HepG2 (cell line): ENCODE data around the gene PGS1. TPM values are rescaled to one million over a fixed set of nuclear protein-coding genes. Genes with fewer than 3 reads are reported as not detected.

Experiments used
- AGO1 ChIP-seq: fragments of 200-400 bp; formaldehyde crosslinking; IDR thresholded peaks from 2 replicates; pipeline ENCODE4 v1.6.1; 2017; ENCODE audit warnings: mild to moderate bottlenecking, low read depth, low read length, moderate library complexity; ENCODE audit not compliant: poor library complexity, severe bottlenecking
- AHDC1 ChIP-seq: sonication (generic); formaldehyde crosslinking; IDR thresholded peaks from 2 replicates; pipeline ENCODE4 v1.5.1; 2020; ENCODE audit warnings: mild to moderate bottlenecking, missing genetic modification reagents, borderline replicate concordance
- ARHGAP35 ChIP-seq: sonication (generic); formaldehyde crosslinking; IDR thresholded peaks from 2 replicates; pipeline ENCODE4 v1.9.0; 2022; ENCODE audit warnings: mild to moderate bottlenecking, inconsistent platforms, moderate library complexity, missing genetic modification reagents, borderline replicate concordance
- CBFB ChIP-seq: sonication (generic); formaldehyde crosslinking; IDR thresholded peaks from 2 replicates; pipeline ENCODE4 v1.4.0; 2020; ENCODE audit warnings: missing genetic modification reagents
- HCFC1 ChIP-seq: fragments of 150-350 bp; IDR thresholded peaks from 2 replicates; pipeline ENCODE4 v1.6.1; 2014; ENCODE audit warnings: low read depth, low read length
- HDAC1 ChIP-seq: sonication (generic); formaldehyde crosslinking; IDR thresholded peaks from 2 replicates; pipeline ENCODE4 v1.5.1; 2020; ENCODE audit warnings: mild to moderate bottlenecking, missing genetic modification reagents
- LCORL ChIP-seq, 2 experiments: fragments of 450-650 bp in 1 of 2; sonication (generic) in 1 of 2; formaldehyde crosslinking in 1 of 2; IDR thresholded peaks; 2 replicates each; pipeline versions ENCODE4 v1.5.0 to v1.6.1; 2017 to 2020; ENCODE audit warnings: antibody characterized with exemption in 1 of 2, missing genetic modification reagents in 1 of 2
- ONECUT2 ChIP-seq: sonication (generic); formaldehyde crosslinking; IDR thresholded peaks from 2 replicates; pipeline ENCODE4 v1.4.0; 2020; ENCODE audit warnings: missing genetic modification reagents
- PPARG ChIP-seq: conservative IDR thresholded peaks from 2 replicates; pipeline ENCODE4 v1.6.1; 2016; ENCODE audit warnings: missing biosample characterization, missing genetic modification reagents
- RORA ChIP-seq: sonication (generic); formaldehyde crosslinking; IDR thresholded peaks from 2 replicates; pipeline ENCODE4 v1.5.0; 2020; ENCODE audit warnings: mild to moderate bottlenecking, missing genetic modification reagents, moderate library complexity
- SNAPC4 ChIP-seq: sonication (generic); formaldehyde crosslinking; IDR thresholded peaks from 2 replicates; pipeline ENCODE4 v1.4.0; 2020; ENCODE audit warnings: mild to moderate bottlenecking, missing genetic modification reagents
- U2AF2 ChIP-seq: fragments of 200-400 bp; formaldehyde crosslinking; IDR thresholded peaks from 2 replicates; pipeline ENCODE4 v1.6.1; 2017; ENCODE audit warnings: low read depth, mild to moderate bottlenecking, low read length
- ZC3H4 ChIP-seq: sonication (generic); formaldehyde crosslinking; IDR thresholded peaks from 2 replicates; pipeline ENCODE4 v1.4.0; 2020; ENCODE audit warnings: missing genetic modification reagents, borderline replicate concordance
- ZNF530 ChIP-seq: sonication (generic); formaldehyde crosslinking; IDR thresholded peaks from 2 replicates; pipeline ENCODE4 v1.5.0; 2020; ENCODE audit warnings: low read depth, mild to moderate bottlenecking, missing genetic modification reagents
- ZNF557 ChIP-seq: sonication (generic); formaldehyde crosslinking; IDR thresholded peaks from 2 replicates; pipeline ENCODE4 v1.4.0; 2020; ENCODE audit warnings: missing genetic modification reagents
- ZNF703 ChIP-seq: sonication (generic); formaldehyde crosslinking; IDR thresholded peaks from 2 replicates; pipeline ENCODE4 v1.5.1; 2020; ENCODE audit warnings: missing genetic modification reagents, mild to moderate bottlenecking, moderate library complexity, borderline replicate concordance
- ZSCAN30 ChIP-seq: sonication (generic); formaldehyde crosslinking; IDR thresholded peaks from 2 replicates; pipeline ENCODE4 v1.5.0; 2020; ENCODE audit warnings: mild to moderate bottlenecking, missing genetic modification reagents
- polyA plus RNA-seq, 8 experiments: library from polyadenylated mRNA; depleted of rRNA in 3 of 8; stranded (reverse) in 7 of 8; unstranded in 1 of 8; fragments of >200 nt; fragmentation: Illumina TruSeq in 4 of 8; extraction: Trizol in 4 of 8; gene quantifications; 2 replicates each; pipeline versions ENCODE4 v1.2.1 to v1.2.3, GENCODE V29; 2011 to 2016; ENCODE audit warnings: low read depth in 4 of 8, missing spikeins in 1 of 8, mixed read lengths in 1 of 8; ENCODE audit not compliant: insufficient read depth in 1 of 8
- total RNA-seq, 5 experiments: library from RNA; depleted of rRNA; stranded (reverse); fragments of >200 nt; fragmentation: Illumina TruSeq; extraction: Trizol; gene quantifications; 2 replicates each; pipeline ENCODE4 v1.2.3, GENCODE V29; 2016; ENCODE audit warnings: low read depth in 1 of 5
- TF ChIP-seq, protein P1 (sequence below): IDR thresholded peaks from 2 replicates; pipeline ENCODE4 v1.6.1; 2016; ENCODE audit warnings: missing compliant biosample characterization, missing genetic modification reagents, borderline replicate concordance

Gene PGS1
- total and polyA plus RNA-seq, 2 of the 13 experiments (the other 11 are each of a cell fraction or from before 2014, with no cell fraction given) = 25.9 to 31.5 TPM

- TF ChIP-seq SNAPC4 (CRISPR knock-in tag) (no peak), ZNF530 (CRISPR knock-in tag) (no peak), U2AF2 (no peak), ARHGAP35 (CRISPR knock-in tag) (no peak), HDAC1 (CRISPR knock-in tag) (peak; percentile 42; the same call in 1 of the 2 replicates), AHDC1 (CRISPR knock-in tag) (peak; percentile 70; the same call in 1 of the 2 replicates), AGO1 (no peak), ZNF703 (no peak), ZC3H4 (CRISPR knock-in tag) (no peak), HCFC1 (no peak), PPARG (peak; percentile 28; the same call in 1 of the 2 replicates), ZSCAN30 (CRISPR knock-in tag) (no peak), LCORL (IDR thresholded peaks at IDR 0.05) (no peak), LCORL (CRISPR knock-in tag; IDR thresholded peaks at IDR 0.05) (no peak), CBFB (no peak), RORA (CRISPR knock-in tag) (no peak), ZNF557 (CRISPR knock-in tag) (no peak), ONECUT2 (no peak)
- TF ChIP-seq, protein P1, sequence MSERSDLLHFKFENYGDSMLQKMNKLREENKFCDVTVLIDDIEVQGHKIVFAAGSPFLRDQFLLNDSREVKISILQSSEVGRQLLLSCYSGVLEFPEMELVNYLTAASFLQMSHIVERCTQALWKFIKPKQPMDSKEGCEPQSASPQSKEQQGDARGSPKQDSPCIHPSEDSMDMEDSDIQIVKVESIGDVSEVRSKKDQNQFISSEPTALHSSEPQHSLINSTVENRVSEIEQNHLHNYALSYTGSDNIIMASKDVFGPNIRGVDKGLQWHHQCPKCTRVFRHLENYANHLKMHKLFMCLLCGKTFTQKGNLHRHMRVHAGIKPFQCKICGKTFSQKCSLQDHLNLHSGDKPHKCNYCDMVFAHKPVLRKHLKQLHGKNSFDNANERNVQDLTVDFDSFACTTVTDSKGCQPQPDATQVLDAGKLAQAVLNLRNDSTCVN (CRISPR knock-in tag) = no peak
Observed at GRCh38 chr17:78355045-78355641, 23.3 kb upstream of the PGS1 start (continued).
